LHCN-M2 (cell line): ENCODE results near the gene C7orf25. TPM values are rescaled to one million over a fixed set of nuclear protein-coding genes. Genes with fewer than 3 reads are reported as not detected.

Experiments
- DNase-seq: peaks from one replicate; pipeline ENCODE4 v3.0.0-alpha.2; 2012; ENCODE audit warnings: low read depth
- polyA plus RNA-seq: library from polyadenylated mRNA; unstranded; fragments of >200 nt; gene quantifications from one replicate; pipeline ENCODE4 v1.2.1, GENCODE V29; 2012; ENCODE audit warnings: missing spikeins
- total RNA-seq: library from RNA; depleted of rRNA; stranded (reverse); fragments of >200 nt; gene quantifications from 2 replicates; pipeline ENCODE4 v1.2.3, GENCODE V29; 2014; rRNA removed

Gene C7orf25
- total RNA-seq, result 23.0 and 24.4 TPM in 2 replicates
- polyA plus RNA-seq, result 5.0 TPM

DNA sequence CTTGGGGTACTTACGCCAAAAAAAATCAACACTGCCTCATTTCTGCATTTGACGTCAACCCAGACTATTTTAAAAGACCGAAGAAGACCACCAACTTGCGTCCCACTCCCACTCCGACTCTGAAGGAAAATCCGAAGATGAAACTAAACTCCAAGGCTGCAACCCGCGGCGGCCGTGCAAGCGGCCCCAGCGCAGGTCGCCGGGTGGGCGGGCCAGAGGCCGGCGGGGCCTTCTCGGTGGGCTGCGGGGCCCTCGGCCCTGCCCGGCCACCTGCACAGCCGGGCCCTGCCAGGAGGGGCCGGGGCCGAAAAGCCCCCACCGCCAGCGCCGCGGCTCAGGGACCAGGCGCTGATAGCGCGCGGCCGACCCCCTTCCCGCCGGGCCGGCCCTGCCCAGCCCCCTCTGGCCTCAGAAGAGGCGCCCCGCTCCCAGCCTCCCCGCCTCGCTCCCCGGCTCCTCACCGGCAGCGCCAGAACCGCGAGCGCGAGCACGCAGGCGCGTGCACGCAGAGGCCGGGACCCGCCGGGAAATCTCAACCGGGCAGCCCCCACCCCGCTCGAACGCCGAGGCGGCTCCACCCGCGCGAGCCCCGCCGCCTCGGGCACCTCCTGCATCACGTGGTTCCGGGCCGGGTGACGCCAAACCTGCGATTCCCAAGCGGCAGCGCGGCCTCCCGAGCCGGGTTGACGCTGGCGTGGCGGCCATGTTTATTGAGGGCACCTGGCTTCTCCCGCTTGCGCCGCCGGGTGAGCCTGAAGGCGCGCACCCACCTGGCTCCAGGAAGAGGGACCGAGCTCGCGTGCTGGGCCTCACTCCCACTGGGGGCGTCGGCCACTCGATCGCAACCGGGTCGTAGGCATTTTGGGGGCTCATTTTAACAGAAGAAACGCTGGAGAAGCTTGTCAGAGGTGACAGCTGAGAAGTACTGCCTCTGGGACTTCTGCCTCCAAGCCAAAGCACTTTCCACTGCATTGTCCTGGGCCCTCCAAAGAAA lies at the start of gene C7orf25:
Gene C7orf25, minus strand, starts transcription at position 617 of the 994 bp plus-strand sequence. CDS start 1,170 bp downstream, outside the sequence.
- DNase-seq, result peak; percentile 93

DNA sequence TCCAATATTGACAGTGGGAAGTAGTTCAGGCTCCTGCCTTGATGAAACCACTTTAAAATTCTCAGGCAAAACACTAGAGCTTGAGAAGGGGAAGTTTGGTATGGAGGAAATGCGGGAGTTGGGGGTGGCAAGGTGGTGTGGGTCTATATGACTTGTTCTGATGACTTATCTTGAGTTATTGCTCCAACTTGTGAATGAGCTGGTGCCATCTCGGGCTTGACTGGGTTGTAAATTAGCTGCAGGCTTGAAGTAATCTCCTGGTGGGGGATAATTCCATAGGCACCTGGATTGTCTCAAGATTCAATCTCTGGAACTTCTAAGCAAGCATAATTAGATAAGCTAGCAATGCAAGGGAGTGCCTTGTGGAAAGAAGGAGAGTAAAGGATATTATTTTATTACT lies 49.3 kb upstream of the C7orf25 start:
- DNase-seq, result no peak

DNA sequence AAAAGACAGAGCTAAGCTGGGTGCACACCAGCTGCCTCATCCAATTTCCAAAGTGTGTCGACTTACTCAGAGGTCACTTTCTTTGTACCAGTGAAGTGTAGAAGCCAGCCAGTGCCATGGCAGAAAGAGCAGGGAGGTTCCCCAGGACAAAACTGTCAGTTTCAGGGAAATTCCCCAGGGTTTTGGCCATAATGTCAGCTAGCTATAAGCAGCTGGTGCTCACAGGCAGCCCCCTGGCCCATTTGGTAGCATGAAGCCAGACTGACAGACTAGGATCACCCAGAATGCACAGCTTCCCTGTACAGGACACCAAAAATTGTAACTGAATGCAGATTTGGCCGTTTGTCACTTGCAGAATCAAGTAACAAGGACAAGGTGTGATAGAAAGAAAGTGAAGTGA lies 48.9 kb upstream of the C7orf25 start:
- DNase-seq, result no peak

DNA sequence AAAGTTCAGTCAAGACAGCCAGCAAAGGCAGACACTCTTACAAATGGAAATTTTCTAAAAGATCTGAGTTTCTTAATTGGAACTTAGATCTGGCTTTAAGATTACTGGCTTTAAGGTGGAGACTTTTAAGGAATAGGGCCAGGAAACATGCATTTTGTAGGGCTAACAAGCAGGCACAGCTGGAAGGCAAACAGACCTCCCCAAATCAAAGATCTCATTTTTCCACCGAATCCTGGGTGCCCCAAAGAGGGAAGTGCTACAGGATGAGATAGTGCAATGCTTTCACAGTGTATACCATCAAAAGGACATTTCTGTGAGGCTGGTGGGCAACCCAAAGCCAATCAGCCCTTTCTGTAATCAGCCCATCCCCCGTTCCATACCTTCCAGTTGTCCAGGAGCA lies 47.7 kb upstream of the C7orf25 start:
- DNase-seq, result no peak

DNA sequence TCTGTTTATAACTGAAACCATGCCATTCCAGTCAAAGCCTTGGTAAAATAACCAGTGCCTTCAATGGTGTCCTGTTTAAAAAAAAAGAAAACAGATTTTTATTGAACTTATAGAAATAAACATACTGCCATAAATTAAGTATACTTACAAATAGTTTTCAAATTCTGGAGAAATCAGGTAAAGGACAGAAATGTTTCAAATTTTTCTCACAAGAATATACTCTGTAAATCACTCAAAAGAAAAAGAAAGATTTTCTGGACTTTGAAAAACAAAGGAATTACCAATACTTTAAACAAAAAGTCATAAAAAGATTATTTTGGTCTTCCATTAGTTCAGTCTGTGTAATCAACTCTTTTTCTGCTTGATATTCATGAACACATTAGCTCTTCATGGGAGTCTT lies 44.2 kb upstream of the C7orf25 start:
- no peak for DNase-seq

DNA sequence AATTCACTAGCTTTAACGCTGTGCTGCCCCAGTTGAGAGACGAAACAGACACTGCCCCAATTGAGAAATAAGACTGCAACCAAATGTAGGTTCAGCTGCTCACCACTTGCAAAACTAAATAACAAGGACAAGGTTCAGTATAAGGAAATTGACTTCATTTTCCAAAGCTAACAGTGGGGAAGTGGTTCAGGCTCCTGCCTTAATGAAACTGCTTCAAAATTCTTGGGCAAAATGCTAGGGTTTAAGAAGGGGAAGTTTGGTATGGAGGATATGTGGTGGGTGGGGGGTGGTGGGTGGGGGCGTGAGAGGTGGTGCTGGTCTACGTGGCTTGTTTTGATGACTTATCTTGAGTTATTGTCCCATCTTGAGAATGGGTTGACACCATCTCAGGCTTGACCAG lies 42.1 kb upstream of the C7orf25 start:
- no peak for DNase-seq

DNA sequence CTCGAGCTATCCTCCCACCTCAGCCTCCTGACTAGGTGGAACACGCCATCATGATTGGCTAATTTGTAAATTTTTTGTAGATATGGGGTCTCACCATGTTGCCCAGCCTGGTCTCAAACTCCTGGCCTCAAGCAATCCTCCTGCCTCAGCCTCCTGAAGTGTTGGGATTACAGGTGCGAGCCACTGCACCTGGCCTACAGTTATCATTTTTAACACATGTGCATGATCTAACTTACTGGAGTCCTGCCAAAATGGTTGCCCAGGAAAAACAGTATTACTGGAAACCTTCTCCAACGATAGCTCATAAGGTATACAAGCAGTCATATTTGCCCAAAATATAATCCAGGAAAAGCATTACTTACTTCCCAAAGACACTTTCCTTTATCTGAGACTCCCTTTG lies 40.5 kb upstream of the C7orf25 start:
- no peak for DNase-seq

DNA sequence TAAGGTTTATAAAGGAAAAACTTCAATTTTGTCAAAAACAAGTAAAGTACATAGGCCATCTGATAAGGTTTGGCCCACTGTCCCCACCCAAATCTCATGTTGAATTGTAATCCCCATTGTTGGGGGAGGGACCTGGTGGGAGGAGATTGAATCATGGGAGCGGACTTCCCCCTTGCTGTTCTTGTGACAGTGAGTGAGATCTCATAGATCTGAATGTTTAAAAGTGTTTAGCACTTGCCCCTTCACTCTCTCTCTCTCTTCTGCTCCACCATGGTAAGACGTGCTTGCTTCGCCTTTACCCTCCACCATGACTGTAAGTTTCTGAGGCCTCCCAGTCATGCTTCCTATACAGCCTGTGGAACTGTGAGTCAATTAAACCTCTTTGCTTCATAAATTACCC lies 38.5 kb upstream of the C7orf25 start:
- no peak for DNase-seq

DNA sequence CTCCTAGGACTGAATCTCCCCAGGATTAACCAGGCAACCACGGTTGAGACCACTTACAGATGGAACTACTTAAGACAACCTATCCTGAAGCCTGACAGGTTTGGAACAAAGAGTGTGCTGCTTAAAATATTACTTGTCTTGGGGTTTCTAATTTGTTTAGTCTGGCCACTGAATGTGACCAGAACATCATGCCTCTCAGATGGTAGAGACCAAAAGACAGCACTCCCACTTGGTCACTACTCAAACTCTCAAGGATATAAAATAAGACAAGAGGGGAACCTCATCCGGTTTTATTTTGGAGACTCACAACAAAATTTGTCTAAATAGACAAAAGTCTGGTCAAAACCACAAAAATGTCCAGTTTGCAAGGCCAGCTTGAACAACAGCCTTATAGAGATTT lies 35.7 kb upstream of the C7orf25 start:
- DNase-seq, result no peak

DNA sequence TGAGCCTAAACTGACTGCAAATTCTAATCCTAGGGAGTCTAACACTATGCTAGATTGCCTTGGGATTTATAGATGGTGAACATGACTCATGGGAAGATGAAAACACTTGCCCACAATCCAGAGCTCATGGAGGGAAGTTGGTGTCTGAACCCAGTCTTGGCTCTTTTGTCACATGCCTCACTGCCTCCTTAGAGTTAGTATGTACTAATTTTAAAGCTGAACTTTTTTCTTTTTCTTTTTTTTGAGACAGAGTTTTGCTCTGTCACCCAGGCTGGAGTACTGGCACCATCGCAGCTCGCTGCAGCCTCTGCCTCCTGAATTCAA lies 34.7 kb upstream of the C7orf25 start:
- DNase-seq, result no peak

DNA sequence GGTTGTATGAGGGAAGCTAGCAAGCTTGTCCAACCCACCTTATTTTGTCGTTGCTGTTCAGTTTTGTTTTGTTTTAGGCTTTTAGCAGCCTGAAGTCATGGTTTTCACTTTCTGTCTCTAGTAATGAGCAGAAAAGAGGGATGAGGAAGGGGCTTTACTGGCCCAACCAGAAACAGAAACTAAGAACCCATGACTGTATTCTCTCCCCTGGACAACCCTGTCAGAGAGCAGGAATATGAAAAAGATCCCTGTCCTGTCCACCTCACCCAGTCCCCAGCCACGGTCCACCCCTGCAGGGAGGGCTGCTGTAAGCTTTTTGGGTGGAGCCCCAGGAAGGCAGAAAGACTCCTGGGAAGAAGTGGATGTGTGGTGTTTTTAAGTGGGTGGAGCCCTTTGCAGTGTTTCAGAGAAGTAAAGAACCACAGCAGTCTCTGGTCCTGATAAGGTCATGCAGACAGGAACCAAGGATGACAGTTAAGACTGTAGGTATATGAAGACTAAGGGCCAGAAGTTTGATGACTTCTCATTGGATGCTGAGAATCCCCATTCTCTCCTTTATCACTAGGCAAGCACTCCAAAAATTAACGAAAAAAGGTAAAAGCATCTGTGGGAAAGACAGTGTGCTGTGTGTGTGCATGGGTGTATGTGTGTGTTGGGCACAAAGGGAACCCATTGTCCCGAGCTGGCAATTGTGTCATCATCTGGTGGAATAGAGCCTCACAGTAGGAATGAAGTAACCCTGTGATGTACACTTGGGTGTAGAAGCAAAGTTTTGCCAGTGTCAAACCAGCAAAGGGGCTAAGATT lies 34.2 kb upstream of the C7orf25 start:
- DNase-seq, result no peak

DNA sequence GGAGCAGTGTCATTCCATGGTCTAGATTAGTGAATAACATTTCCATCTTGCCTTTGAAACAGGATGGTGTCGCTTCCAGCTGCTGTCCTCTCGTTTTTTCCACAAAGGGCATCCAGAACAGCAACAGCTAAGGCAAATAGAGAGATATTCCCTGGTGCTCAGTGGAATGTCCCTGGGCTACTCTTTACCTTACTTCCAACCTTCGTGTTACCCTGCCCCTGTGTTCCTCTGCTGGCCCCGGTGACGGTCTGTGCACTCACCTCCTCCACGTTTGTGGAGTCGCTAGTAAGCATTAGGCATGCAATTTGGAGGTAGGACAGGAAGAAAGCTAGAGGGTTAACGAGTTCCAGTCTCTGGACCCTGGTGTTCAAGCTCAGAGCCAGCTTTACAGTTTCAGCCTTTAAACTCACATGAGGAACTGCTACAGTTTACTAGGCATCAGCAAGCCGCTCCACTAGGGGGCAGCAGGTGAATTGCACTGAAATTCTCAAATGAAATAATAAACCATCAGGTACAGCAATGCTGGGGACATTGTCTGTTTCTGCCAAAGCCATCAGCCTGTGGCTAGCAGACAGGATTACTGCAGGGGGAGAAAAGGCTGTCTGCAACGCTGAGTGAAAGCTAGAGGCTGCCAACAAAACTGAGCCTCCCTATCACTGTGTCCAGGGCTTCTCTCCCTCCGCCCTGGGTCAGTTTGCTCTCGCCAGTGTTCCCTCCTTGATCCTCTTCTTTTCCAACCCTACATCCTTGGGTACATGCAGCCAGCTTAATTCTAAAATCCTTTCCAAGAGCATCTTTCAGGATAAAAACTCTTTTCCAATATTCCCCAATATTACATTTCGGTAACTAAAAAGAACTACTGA lies 29.3 kb upstream of the C7orf25 start:
- peak; percentile 66 for DNase-seq

DNA sequence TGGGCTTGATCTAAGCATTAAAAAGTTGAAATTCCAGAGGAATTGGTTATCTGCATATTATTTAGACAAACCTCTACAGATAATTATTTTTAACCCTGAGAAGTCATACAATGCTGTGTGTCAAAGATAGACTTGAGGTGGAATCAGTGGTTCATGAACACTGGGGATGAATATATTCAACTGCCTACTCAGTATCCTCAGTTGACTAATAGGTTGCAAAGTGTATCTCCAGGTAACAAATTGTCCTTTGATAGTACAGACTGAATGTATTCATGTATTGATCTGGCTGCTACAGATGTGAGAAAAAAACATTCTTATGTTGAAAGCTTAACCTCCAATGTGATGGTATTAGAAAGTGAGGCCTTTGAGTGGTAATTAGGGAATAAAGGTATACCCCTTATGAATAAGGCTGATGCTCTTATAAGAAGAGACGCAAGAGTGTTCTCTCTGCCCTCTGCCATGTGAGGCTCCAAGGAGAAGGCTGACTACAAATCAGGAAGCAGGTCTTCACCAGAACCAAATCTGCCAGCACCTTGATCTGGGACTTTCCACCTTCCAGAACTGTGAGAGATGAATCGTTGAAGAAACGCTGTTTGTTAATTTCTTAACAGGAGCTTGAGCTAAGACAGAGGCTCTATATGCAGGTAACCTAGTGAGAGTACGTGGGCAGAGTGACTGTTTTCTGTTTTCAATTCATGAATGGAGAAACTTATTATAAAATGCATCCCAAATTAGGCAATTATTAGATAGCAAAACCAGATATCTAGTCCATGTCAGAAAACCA lies 27.8 kb upstream of the C7orf25 start:
- DNase-seq, result no peak

DNA sequence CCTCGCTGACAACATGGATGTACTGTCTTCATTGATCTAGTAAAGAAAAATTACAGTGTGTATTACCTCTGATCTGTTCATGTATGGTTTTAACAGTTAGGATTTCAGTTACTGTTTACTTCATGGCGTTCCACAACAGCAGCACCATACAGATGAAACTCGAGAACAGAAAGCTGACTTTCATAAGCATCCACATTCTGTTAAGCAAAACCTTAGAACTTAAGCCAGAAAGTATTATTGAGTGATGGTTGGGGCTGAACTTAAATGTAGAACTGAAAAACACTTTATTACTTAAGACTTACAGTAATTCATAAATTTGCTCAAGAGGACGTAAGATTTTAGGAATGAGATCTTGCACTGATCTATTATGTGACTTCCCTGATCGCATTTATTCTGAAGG lies 24.0 kb upstream of the C7orf25 start:
- no peak for DNase-seq

DNA sequence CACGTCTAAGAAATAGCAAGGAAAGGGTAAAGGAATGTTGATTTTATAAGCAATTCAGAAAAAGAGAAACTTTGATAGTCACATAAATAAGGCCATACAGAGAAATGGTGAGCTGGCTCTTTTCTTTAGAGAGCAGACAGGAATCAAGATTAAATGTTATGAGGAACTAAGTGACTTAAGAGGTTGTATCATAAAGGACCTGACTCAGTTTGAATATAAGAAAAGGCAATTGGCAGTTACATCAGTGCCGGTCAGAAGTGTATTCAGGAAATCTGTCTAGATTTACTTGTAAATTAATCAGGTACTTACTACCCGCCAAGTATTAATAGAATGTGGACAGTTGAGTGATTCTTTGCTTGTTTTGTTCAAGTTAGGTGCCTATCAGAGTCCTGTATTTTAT lies 22.4 kb upstream of the C7orf25 start:
- DNase-seq, result no peak

DNA sequence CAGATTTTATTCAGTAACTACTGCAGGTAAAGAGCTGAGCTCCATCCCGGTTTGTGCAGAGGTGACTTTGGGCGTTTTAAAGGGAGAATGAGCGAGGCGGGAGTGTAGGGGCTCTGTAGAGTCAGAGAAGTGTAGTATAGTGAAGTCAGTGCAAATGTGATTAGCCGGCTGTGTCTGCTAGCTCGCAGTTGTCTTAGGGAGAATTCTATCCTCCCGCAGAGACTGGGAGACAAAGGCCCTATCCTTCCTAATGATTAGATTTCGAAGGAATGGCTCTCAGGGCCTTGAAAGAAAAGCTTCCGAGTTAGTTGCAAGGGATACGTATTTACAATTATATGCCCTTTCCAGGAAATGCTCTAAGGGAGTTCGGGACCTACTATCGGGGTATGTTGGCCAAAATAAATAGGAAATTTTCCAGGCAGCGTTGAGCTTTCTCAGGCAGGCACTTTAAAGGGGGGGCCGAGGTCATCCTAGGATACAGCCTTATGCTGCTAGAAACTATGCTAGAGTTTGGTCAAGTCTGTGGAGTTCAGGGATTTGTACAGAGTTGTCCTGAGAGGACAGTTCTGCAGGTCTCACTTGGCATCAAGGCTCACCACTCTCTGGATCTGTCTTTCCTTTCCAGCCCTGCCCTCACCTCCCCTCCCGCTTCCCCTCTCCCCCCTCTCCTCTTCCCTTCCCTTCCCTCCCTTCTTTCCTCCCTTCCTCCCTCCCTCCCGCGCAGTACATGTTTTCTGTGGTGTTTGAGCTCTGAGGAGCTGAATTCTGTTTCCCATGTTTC lies 21.1 kb upstream of the C7orf25 start:
- no peak for DNase-seq

DNA sequence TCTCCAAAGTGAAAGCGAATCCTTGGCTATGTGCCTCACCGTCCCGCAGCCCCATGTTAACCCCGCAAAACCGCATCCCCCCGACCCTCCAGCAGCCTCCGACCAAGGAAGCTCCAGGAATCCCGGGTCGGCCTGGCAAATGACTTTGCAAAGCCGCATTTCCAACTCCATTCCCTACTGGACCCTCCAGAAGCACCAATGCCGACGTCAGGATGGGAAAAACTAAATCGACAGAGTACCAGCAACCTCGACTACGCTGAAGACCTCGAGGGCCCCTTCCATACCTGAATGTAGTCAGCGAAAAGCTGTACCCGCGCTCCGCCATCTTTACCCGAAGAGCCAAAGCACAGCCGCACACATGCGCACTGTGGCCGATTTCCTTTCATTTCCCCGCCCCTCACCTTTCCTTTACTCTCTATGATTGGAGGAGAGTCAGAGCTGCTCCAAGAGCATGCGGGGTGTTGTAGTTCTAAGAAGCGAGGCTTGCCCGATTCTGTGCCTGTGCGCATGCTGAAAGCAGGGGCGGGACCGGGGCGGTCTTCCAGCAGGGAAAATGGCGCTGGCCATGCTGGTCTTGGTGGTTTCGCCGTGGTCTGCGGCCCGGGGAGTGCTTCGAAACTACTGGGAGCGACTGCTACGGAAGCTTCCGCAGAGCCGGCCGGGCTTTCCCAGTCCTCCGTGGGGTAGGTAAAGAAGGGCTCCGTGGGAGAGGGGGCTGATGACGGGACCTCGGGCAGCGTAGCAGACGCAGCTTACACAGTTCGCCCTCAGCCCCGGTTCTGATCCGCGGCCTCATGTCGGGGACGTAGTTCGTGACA lies 20.2 kb upstream of the C7orf25 start, which contains the start of the genes MRPL32 and PSMA2:
Gene MRPL32, plus strand, starts transcription at position 543 of the 818 bp plus-strand sequence. Its CDS starts 11 bp downstream, at position 554.
Gene PSMA2, minus strand, starts transcription at position 341 of the 818 bp plus-strand sequence. Its CDS starts 16 bp downstream, at position 325.
- DNase-seq, result peak; percentile 99

DNA sequence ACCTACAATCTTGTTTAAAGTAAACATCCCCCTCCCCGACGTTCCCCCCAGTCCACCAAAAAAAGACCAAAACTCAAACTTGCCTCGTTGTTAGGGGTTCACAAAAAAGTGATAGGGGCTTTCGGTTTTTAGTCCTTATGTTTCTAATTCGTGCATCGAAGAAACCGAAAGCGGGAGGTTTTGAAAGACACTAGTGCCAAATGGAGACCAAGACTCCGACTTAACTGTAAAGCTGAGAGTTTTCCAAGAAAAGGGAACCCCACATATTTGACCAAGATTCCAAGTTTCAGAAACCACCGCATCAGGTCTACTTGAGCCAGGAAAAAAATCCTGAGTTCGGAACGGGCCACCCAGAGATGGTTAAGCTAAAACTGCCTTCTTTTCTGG lies 19.6 kb upstream of the C7orf25 start:
- DNase-seq, result no peak

DNA sequence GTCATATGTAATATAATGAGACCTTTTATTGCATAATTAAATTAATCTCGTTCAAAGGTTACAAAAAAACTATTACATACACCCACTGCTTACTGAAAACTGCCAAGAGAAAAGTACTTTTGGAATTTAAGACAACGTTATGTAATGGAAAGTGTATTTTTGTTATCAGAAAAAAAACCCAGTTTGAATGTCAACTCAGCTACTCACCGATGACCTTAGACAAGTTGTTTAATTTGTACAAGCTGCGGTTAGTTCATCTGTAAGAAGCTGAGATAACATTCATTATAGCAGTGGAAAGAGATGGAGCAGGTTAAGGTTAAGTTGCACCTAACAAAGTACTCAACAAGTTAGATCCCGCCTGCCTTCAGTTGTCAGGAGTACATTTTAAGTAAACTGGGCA lies 19.0 kb upstream of the C7orf25 start:
- no peak for DNase-seq
